ENCODE data around the gene PCMT1. TPM values are rescaled to one million over a fixed set of nuclear protein-coding genes. Genes with fewer than 3 reads are reported as not detected.

PCMT1 gene
- total RNA-seq, 1 donor, result 104 TPM

DNA sequence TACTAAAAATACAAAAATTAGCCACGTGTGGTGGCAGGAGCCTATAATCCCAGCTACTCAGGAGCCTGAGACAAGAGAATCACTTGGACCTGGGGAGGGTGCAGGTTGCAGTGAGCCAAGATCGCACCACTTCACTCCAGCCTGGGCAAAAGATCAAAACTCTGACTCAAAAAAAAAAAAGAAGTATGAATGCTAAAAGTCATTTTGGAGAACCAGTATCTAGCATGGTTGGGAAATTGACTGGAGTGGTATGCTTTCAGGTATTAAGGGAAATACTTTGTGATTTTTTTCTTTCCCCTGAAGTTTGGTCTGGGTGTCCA is 30.1 kb downstream of the PCMT1 start:
- Histone ChIP-seq H3K27ac (ENCODE audit: low read depth, low read length) (no peak overlapping the region), H4K20me1 (ENCODE audit: insufficient read depth, low read length) (no peaks in the 10 kb centered on the region), H3K79me2 (ENCODE audit: insufficient read depth, low read length) (peaks cover 32% of the 10 kb centered on the region), H3K27me3 (ENCODE audit: insufficient read depth, low read length) (no peaks in the 10 kb centered on the region), H3K36me3 (ENCODE audit: insufficient read depth, low read length) (peaks cover 49% of the 10 kb centered on the region), H3K4me1 (ENCODE audit: insufficient read depth, low read length) (no peaks in the 10 kb centered on the region), H3K9me3 (ENCODE audit: low read depth, low read length) (no peaks in the 10 kb centered on the region), H2AFZ (ENCODE audit: low read length) (no peak overlapping the region), H3K4me3 (ENCODE audit: insufficient read depth, low read length) (no peak overlapping the region), H3K4me2 (ENCODE audit: insufficient read depth, low read length) (no peak overlapping the region)
- TF ChIP-seq, protein P1, sequence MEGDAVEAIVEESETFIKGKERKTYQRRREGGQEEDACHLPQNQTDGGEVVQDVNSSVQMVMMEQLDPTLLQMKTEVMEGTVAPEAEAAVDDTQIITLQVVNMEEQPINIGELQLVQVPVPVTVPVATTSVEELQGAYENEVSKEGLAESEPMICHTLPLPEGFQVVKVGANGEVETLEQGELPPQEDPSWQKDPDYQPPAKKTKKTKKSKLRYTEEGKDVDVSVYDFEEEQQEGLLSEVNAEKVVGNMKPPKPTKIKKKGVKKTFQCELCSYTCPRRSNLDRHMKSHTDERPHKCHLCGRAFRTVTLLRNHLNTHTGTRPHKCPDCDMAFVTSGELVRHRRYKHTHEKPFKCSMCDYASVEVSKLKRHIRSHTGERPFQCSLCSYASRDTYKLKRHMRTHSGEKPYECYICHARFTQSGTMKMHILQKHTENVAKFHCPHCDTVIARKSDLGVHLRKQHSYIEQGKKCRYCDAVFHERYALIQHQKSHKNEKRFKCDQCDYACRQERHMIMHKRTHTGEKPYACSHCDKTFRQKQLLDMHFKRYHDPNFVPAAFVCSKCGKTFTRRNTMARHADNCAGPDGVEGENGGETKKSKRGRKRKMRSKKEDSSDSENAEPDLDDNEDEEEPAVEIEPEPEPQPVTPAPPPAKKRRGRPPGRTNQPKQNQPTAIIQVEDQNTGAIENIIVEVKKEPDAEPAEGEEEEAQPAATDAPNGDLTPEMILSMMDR (IDR thresholded peaks at IDR 0.05; ENCODE audit: extremely low read depth, low read depth, low read length), result no peak
- DNase-seq (ENCODE audit: insufficient read length, low spot score, missing footprints), result no peak

DNA sequence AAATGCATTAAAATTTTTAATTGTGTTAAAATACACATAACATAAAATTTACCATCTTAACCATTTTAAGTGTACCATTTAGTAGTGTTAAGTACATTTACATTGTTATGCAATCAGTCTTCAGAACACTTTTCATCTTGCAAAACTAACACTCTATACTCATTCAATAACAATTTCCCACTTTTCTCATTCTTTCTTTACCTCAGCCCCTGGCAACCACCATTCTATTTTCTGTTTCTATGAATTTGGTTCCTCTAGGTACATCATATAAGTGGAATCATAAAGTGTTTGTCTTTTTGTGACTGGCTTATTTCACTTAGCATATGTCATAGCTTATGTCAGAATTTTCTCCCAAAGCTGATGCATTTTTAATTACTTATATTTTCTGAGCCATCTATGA is 32.2 kb downstream of the PCMT1 start:
- Histone ChIP-seq H4K20me1 (ENCODE audit: insufficient read depth, low read length) (no peaks in the 10 kb centered on the region), H3K27me3 (ENCODE audit: insufficient read depth, low read length) (no peaks in the 10 kb centered on the region), H3K36me3 (ENCODE audit: insufficient read depth, low read length) (peaks cover 34% of the 10 kb centered on the region), H2AFZ (ENCODE audit: low read length) (no peak overlapping the region), H3K9me3 (ENCODE audit: low read depth, low read length) (no peaks in the 10 kb centered on the region), H3K4me3 (ENCODE audit: insufficient read depth, low read length) (no peak overlapping the region), H3K79me2 (ENCODE audit: insufficient read depth, low read length) (peaks cover 32% of the 10 kb centered on the region), H3K4me2 (ENCODE audit: insufficient read depth, low read length) (no peak overlapping the region), H3K27ac (ENCODE audit: low read depth, low read length) (no peak overlapping the region), H3K4me1 (ENCODE audit: insufficient read depth, low read length) (no peaks in the 10 kb centered on the region)
- TF ChIP-seq, protein P1 (IDR thresholded peaks at IDR 0.05; ENCODE audit: extremely low read depth, low read depth, low read length), result no peak
- no peak for DNase-seq (ENCODE audit: insufficient read length, low spot score, missing footprints)

DNA sequence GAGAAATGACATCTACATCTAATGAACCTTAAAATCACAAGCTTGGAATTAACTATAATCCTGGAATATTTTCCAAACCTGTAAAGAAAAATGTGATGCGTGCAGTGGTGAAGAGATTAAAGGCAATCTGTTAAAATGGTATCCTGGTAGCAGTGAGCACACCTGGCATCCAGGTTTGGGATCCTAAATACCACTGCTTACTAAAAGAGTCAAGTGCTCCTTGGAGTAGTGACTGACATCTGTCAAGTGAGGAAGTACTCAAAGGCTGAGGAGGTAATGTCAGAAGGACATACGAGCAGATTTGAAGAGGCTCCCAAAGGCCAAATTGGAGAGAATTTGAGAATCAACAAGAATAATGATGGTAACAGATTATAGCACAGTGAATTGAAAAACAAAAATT is 32.8 kb downstream of the PCMT1 start:
- no peak overlapping the region for H2AFZ ChIP-seq (ENCODE audit: low read length)
- H3K27me3 ChIP-seq (ENCODE audit: insufficient read depth, low read length), result no peaks in the 10 kb centered on the region
- TF ChIP-seq, protein P1 (IDR thresholded peaks at IDR 0.05; ENCODE audit: extremely low read depth, low read depth, low read length), result no peak
- no peak overlapping the region for H3K27ac ChIP-seq (ENCODE audit: low read depth, low read length)
- no peaks in the 10 kb centered on the region for H3K4me1 ChIP-seq (ENCODE audit: insufficient read depth, low read length)
- no peak for DNase-seq (ENCODE audit: insufficient read length, low spot score, missing footprints)
- H3K36me3 ChIP-seq (ENCODE audit: insufficient read depth, low read length), result peaks cover 27% of the 10 kb centered on the region
- H4K20me1 ChIP-seq (ENCODE audit: insufficient read depth, low read length), result no peaks in the 10 kb centered on the region
- no peak overlapping the region for H3K4me3 ChIP-seq (ENCODE audit: insufficient read depth, low read length)
- no peak overlapping the region for H3K4me2 ChIP-seq (ENCODE audit: insufficient read depth, low read length)
- H3K9me3 ChIP-seq (ENCODE audit: low read depth, low read length), result no peaks in the 10 kb centered on the region
- H3K79me2 ChIP-seq (ENCODE audit: insufficient read depth, low read length), result peaks cover 30% of the 10 kb centered on the region

DNA sequence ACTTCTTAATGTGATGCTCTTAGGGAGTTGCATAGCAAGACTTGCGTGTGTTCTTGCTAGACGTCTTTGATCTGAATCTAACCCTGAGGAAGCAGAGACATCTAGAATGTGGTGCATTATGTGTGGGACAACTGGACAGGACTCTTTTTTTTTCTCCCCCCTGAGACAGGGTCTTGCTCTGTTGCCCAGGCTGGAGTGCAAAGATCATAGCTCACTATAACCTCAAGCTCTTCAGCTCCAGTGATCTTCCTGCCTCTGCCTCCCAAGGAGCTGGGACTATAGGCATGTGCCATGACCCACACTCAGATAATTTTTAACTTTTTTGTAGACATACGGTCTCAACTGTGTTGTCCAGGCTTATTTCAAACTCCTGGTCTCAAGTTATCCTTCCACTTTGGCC is 34.0 kb downstream of the PCMT1 start:
- H3K27me3 ChIP-seq (ENCODE audit: insufficient read depth, low read length), result no peaks in the 10 kb centered on the region
- peaks cover 27% of the 10 kb centered on the region for H3K36me3 ChIP-seq (ENCODE audit: insufficient read depth, low read length)
- H3K79me2 ChIP-seq (ENCODE audit: insufficient read depth, low read length), result peaks cover 36% of the 10 kb centered on the region
- no peak overlapping the region for H3K27ac ChIP-seq (ENCODE audit: low read depth, low read length)
- H3K9me3 ChIP-seq (ENCODE audit: low read depth, low read length), result no peaks in the 10 kb centered on the region
- no peak overlapping the region for H3K4me2 ChIP-seq (ENCODE audit: insufficient read depth, low read length)
- H3K4me1 ChIP-seq (ENCODE audit: insufficient read depth, low read length), result no peaks in the 10 kb centered on the region
- H2AFZ ChIP-seq (ENCODE audit: low read length), result no peak overlapping the region
- TF ChIP-seq, protein P1 (IDR thresholded peaks at IDR 0.05; ENCODE audit: extremely low read depth, low read depth, low read length), result no peak
- DNase-seq (ENCODE audit: insufficient read length, low spot score, missing footprints), result no peak
- no peak overlapping the region for H3K4me3 ChIP-seq (ENCODE audit: insufficient read depth, low read length)
- no peaks in the 10 kb centered on the region for H4K20me1 ChIP-seq (ENCODE audit: insufficient read depth, low read length)

All from osteoblast (primary cell).